WI38 (cell line): ENCODE results near the gene NCOA1.

Experiments
- H3K4me3 ChIP-seq: 2 replicates; pipeline ENCODE4 v1.5.1; 2011; ENCODE audit warnings: low read depth, mild to moderate bottlenecking, control low read depth, low read length
- TF ChIP-seq, protein P1 (sequence below): IDR thresholded peaks from 2 replicates; pipeline ENCODE4 v1.5.1; 2012; ENCODE audit warnings: low read depth, mild to moderate bottlenecking, control low read depth, low read length

Gene NCOA1

DNA sequence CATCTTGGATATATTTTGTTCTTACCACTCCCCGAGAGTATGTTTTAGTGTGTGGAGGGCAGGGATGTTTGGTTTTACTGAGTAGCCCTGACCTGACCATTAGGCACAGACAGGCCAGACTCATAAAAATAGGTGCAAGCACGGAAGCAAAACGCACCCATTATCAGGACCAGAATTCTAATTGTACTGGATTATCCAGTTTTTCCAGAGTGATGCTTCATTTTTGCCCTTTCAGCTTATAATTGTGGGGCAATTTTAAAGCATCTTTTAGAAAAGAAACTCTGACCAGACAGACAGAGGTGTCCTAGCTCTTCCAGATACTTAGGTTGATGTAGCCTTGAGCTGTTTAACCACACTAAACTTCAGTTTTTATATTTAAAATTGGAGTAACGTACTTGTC, 4.4 kb downstream of the NCOA1 start:
- H3K4me3 ChIP-seq: no peak overlapping the region

GRCh38 chr2:24496959-24497358, 5.9 kb downstream of the NCOA1 start:
- TF ChIP-seq, protein P1, sequence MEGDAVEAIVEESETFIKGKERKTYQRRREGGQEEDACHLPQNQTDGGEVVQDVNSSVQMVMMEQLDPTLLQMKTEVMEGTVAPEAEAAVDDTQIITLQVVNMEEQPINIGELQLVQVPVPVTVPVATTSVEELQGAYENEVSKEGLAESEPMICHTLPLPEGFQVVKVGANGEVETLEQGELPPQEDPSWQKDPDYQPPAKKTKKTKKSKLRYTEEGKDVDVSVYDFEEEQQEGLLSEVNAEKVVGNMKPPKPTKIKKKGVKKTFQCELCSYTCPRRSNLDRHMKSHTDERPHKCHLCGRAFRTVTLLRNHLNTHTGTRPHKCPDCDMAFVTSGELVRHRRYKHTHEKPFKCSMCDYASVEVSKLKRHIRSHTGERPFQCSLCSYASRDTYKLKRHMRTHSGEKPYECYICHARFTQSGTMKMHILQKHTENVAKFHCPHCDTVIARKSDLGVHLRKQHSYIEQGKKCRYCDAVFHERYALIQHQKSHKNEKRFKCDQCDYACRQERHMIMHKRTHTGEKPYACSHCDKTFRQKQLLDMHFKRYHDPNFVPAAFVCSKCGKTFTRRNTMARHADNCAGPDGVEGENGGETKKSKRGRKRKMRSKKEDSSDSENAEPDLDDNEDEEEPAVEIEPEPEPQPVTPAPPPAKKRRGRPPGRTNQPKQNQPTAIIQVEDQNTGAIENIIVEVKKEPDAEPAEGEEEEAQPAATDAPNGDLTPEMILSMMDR: no peak
- no peak overlapping the region for H3K4me3 ChIP-seq

More for the DNA sequence above, 4.4 kb downstream of the NCOA1 start:
- TF ChIP-seq, protein P1: no peak

DNA sequence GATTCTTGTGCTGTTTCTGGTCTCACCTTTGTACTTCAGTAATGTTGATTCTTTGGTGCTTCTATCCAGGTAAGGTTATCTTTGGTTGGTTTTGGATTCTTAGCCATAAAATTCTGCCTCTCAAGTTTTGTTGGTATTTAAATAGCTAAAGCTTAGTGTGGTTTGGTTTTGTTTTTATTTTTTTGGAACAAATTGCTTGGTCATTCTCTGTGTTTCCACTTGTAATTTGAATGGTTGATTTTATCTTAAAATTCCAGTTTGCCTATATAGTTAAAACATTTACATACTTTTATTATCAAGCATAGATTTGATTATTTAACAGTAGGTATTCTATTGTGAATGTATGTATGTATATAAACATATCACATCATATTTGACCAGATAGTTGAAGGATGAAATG, 6.6 kb downstream of the NCOA1 start:
- TF ChIP-seq, protein P1: no peak
- no peak overlapping the region for H3K4me3 ChIP-seq

GRCh38 chr2:24498121-24498520, 7.1 kb downstream of the NCOA1 start:
- TF ChIP-seq, protein P1: no peak
- no peak overlapping the region for H3K4me3 ChIP-seq

GRCh38 chr2:24501813-24502212, 10.8 kb downstream of the NCOA1 start:
- H3K4me3 ChIP-seq: no peak overlapping the region
- TF ChIP-seq, protein P1: no peak

GRCh38 chr2:24505534-24506275, 14.7 kb downstream of the NCOA1 start:
- TF ChIP-seq, protein P1: no peak

DNA sequence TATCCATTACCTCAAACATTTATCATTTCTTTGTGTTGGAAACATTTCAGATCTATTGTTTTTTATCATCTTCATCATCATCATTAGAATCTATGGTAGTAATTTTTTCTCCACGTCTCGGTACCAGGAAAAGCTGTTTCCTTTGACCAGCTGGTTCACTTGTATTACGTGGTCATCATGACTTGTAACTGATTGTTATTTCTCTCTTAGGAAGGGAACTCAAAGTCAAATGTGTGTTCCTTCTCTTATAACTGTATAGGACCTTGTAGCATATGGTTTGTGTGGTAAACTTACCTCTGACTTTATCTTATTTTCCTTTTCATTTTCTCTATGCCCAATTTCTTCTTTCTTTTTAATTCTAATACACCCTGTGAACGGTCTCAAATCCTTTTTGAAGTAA, 16.5 kb downstream of the NCOA1 start:
- H3K4me3 ChIP-seq: no peak overlapping the region
- TF ChIP-seq, protein P1: no peak

More at GRCh38 chr2:24505534-24506275, 14.7 kb downstream of the NCOA1 start:
- H3K4me3 ChIP-seq: no peak overlapping the region
